ENCODE measurements around the gene ILKAP.

The ILKAP gene

DNA sequence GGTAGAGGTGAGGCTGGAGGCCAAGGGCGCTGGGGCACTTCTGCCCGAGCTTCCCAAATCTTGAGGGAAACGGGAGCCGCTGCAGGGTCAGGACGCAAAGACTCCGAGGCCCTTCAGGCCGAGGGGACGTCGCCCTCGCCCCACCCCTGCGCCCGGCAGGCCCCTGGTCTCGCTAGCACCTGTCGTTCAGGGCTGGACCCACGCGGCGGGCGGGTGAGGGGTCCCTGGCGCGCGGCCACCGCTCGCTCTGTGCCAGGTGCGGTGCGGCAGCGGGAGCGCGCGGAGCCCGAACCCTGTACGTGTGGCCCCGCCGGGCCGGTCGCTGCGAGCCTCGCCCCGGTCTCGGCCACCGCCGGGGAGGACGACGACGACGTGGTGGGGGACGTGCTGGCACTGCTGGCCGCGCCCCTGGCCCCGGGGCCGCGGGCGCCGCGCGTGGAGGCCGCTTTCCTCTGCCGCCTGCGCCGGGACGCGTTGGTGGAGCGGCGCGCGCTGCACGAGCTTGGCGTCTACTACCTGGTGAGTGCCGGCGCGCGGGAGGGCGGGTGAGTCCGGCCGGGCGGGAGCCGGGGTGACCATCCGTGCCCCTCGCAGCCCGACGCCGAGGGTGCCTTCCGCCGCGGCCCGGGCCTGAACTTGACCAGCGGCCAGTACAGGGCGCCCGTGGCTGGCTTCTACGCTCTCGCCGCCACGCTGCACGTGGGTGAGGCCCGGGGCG is 39.9 kb downstream of the ILKAP start:
- no peak for DNase-seq

DNA sequence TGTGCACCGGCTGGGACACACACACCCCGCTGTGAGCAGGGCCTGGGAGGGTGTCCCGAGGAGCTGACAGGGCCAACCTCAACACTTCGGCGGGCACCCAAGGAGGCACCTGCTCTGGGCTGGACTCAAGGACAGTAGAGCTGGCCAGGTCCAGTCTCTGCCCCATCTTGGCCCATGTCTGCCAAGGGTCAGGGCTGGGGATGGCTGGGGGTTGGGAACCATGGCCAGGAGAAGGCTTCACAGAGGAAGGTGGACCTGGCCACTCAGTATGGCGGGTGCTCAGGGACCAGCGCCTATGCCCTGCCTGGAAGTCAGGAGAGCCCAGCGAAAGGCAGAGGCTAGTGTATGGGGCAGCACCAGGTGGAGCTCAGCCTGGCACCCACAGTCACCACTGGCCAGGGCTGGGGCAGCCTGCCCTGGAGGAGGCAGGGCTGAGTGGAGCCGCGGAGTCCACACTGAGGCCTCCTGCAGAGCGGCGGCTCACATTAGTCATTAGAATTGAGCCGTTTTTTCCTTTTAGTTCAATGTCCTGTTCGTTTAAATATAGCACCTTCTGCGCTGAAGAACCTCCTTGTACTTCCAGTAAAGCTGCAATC is 40.6 kb downstream of the ILKAP start:
- no peak for DNase-seq

DNA sequence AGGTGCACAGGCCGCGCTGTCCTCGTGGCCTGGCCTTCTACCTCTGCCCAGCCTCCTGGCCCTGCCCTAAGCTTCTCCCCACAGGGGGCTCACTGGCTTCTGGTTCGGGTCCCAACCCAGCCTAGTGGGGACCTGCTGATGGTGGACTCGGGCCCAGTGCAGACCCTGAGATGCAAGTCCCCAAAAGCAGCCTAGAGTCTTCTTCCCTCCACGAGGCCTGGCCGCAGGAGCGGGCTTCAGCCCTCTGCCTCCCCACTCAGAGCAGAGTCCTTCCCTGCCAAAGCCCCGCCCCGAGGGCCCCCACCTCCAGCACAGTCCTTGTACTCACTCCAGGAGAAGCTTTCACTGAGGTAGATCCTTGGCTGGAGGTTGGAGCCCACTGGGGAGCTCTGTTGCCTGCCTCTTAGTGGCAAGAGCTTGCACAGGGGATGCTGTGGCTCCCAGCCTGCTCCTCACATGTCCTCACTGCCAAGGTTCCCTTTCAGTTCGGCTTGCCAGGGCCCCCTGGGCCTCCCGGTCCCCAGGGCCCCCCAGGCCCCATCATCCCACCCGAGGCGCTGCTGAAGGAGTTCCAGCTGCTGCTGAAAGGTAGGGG is 41.1 kb downstream of the ILKAP start:
- DNase-seq: no peak

DNA sequence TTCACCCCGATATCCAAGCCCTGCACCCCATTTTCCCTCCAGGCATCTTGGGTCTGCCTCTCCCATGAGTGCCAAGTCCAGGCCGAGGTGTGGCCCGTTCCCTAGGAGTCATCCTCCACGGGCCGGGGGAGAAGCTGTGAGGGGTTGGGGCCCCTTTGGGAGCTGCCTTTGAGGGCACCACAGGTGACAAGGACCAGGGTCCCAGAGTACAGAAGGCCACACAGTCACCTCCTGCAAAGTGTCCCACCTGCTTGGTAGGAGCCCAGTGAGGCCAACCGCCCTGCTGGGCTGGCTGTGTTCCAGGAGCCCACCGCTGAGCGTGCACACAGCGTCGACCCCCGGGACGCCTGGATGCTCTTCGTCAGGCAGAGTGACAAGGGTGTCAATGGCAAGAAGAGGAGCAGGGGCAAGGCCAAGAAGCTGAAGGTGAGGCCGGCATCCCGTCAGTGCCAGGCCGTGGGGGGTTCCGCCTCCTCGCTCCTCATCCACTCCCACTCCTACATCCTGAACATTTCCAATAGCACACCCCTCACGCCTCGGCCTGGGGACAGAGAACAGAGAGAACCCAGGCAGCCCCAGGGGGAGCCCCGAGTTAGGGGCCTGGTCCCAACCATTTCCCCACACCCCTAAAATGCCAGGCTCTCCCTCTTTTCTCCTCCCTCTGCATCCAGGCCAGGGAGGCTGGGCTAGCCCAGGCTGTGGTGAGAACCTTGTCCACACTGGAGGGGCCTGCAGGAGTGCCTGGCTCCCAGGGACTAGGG is 42.0 kb downstream of the ILKAP start:
- no peak for DNase-seq

DNA sequence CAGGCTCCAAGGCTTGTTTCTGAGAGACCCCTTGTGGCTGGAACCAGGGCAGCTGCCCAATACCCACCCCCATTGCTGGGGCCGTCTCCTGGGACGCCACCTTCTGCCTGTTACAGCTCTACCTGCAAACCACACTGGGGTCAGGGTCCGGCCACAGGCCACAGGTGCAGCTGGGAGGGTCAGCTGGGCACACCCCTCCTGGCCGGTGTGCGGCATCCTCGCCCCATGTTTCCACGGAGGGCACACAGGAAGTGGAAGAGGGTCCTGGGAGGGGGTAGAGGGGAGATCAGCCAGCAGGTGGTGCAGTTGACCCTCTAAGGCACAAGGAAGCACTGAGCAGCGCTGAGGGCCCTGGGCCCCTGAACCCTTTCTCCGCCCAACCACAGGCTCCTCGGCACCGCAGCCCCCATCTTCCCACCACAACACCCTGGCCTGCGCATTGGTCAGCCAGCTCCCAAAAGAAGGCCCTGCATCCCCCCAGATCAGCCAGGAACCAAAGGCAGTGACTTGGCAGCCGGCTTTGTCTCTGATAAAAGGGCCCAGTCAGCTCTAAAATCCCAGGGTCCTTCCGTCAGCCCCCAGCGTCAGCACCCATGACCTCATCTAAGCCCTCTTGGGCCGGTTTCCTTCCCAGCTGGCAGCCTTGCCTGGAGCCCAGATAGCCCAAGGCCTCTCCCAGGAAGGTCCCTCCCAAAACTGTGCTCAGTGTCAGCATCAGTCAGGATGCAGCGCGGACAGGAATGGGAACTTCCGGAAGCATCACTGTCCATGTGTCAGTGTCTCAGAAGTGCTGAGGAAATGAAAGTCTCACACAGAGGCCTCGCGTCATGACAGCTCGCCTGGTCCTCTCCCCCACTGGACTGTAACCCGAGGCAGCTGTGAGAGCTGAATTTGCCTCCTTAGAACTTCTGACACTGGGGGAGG is 43.0 kb downstream of the ILKAP start:
- DNase-seq: no peak

DNA sequence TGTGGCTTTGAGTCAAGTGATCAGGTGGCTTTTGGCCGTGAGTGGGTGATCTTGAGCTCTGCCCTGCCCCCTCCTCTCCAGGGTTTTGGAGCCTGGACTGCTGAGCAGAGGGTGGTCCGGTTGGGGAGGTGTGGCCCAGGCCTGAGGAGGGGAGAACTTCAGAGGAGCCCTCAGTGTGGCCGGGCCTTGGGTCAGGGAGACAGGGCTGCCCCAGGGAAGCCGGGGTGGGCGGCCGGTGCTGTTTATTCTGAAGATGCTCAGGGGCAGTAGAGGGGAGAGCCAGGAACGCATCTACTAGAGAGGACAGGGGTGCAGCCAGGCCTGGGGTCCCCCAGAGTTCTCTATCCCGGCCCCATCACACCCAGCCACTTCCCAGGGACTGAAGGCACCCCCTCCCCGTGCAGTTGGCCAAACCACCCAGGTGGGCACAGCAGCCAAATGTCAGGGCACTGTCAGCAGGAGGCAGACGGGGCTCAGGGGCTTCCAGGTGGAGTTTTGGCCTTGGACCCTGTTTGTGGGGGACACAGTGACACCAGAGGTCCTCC is 43.8 kb downstream of the ILKAP start:
- no peak for DNase-seq

DNA sequence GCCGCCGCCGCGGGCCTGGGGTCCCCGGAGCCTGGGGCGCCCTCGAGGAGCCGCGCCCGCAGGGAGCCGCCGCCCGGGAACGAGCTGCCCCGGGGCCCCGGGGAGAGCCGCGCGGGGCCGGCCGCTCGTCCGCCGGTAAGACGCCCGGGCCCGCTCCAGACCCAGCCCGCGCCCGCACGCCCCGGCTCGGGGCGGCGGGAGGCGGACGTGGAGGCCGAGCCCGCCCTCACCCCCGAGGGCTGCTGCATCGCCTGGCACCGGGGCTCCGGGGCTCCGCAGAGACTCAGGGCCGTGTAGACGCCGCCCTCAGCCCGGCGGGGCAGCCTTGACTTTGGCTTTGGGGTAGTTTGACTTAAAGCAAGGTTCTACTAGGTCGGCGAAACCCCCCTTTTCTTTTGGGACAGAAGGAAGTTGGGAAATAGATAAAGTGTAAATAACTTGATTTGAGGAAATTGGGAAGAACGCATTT is 44.4 kb downstream of the ILKAP start:
- no peak for DNase-seq

DNA sequence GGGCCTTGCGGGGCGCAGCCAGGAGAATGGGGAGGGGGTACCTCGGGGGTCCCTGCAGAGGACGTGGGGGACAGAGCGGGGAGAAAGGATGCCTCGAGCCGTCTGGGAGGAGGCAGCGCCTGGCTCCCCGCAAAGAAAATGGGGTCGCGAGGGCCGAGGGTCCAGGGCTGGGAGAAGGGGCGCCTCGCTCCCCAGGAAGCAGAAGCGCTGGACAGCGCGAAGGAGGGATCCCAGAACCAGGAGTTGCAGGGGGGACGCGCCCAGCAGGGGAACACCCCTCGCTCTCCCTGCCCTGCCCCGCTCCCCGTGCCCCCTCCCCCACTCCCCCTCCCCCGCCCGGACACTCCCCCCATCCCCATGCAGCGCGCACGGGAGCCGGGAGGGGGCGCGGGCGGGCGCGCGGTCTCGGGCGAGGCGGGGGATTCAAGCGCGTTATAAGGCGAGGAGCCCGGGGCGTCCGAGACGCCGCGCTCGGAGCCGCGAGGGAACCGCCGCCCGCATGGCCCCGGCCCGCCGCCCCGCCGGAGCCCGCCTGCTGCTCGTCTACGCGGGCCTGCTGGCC is 44.9 kb downstream of the ILKAP start, which contains the start of gene ERFE:
TSS of gene ERFE (plus strand) at position 462 of the 562 bp plus-strand sequence. CDS start at position 500, 38 bp downstream.
- no peak for DNase-seq

DNA sequence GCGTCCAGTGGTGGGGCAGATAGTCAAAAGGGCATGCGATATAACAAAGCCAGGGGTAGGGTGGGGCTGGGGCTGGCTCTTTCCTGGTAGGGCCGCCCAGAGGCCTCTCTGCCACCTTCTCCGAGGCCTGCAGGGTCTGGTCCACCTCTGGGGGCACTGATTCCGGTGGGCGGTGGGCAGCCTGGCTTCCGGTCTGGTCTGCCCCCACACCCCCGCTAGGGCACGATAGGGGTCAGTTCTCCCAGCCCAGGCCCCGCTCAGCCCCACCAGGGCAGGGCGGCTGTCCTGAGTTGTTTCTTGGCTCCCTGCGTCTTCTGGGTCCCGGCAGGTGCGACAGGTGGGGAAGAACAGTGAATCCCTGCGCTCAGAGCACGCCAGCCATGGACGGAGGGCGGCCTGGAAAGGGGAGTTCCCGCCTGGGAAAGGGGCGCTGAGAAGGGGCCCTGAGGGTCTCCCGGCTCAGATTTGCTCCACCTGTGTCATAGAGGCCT is 45.4 kb downstream of the ILKAP start:
- DNase-seq: no peak

DNA sequence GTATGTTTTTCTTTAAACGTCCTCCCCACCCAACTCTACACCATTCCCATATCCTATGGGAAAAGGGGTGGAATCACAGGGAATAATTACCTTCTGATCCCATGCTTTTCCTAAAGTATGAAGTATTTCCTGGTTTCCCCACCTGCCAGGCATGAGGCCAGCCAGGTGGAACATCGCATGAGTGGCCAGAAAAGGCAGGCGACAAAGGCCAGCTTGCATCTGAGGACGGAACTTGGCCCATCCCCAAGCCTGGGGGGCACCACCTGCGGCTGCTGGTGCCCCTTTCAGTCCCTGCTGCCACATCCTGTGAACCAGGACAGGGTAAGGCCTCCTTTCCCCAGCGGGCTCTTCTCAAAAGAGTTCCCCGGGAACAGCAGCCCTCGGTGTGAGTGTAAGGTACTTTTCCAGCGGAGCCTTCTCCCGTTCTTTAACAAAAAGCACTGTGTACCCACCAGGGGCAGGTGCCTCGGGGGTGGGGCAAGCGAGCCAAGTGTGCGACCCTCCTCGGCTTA is 45.9 kb downstream of the ILKAP start:
- DNase-seq: no peak

DNA sequence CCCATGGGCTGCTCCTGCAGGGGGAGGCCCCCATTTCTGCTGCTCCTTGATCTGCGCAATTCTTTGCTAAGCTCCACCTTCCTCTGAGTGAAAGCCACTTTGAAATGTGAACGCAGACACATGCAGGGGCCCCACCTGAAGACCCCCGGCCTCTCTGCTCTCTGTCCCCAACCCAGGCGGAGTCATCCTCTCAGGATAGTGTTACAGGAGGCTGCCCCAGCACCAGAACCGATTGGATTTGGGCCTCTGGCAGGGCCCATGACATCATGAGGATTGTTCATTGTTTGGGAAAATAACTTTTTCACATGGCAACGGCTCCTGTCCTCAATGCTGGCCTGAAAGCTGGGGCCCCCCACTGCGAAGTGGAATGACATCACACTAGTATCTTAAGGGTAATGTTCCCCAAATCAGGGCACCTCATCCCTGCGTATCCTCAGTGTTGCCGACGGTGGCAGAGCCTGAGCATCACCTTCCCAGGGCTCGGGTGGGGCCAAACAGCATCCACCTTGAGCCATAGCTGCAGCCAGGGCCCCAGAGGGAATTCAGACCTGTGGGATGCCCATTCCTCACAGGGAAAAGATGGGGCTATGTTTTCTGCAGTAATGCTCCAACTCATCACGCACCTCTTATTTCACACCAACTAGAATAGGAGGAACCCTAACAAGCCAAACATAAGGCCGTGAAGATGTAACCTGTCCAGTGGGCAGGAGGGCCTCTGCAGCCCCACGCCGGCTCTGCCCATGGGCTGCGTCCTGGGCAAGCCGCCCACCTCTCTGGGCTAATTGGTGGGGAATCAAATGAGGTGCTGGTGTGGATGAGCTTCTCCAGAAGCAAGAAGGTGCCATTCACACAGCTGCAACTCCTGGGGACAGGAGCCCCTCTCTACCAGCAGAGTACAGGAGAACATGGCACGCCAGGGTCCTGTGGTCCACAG is 47.5 kb downstream of the ILKAP start:
- DNase-seq: no peak

DNA sequence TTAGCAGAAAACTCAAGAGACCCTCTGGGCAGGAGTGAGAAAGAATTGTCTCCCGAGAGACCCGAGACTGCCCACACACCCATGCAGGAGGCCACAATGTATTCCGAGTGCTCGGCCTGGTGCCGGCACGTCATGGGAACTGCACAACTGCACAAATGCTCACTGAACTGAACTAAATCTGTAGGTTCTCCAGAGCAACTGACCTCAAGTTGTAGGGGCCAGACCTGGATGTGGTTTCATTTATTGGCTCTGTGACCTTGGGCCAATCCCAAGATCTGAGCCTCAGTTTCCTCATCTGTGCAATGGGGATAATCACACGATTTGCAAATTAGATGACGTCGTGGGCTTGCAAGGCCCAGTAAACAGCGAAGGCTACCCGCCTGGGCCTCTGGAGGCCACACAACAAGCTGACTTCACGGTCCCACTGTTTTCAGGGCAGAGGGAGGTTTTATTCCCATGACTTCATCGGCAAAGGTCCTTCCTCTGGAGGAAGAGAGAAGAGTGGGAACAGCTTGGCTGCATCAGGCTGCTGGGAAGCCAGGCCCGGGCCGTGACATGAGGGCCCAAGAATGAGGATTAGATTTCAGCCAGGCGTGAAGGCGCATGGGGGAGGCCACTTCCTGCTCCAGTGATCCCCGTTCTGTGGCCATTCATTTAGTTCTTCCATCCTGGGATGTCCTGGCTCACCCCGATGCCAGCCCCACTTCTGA is 48.3 kb downstream of the ILKAP start:
- no peak for DNase-seq

DNA sequence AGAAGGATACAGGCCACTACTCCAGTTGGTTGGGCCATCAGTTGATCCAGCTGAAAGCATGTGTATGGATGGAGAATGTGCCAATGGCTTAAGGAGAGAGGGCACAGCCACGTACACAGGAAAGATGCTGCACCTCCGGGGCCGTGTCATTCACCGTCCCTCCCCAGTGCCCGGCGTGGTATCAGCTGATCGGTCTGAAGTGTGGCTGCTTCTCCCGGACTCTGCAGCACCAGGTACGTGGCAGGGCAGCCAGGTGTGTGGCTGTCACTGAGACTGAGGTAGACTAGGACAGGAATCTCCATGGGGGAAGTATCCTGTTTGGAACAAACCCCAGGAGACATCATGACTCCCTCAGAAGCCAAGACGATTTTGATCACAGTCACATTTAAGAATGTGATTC is 48.9 kb downstream of the ILKAP start:
- no peak for DNase-seq

DNA sequence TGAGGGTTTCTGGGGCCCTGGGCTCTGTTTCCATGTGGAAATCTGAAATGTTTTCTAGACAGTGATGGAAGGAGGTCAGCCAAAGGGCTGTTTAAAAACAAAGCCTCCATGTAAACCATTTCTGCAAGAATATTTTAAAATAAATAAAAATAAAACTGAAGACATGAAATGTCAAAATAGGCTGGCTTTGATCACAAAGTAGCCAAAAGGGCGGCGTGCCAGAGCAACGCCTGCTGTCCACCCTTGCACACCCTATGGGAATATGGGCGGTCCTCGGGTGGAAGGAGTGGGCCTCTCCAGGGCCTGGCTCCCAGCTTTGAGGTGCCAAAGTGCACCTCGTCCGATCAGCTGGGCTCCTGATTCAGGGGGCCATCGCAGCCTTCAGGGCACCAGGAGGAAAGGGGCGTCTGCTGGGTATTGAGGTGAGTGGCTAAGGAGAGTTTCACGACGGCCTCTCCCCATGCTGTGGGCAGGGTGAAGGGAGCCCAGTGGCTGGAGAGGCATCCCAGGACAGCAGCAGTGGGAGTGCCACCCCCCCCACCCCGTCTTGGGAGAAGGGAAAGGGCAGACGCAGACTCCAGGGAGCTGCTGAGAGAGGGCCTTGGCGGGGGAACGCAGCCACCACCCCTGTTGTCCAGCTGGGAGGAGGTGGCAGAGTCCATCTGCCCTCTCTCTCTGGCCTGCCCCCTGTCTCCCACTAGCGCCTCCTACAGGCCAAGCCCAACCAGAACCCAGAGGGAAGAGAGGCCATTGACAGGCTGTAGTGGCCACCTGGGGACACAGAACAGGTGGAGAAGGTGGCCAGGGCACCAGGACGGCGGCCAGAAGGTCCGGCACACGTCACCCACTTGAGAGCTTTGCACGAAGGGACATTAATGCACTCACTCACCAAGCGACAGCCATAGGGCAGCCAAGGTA is 50.5 kb downstream of the ILKAP start:
- DNase-seq: no peak

DNA sequence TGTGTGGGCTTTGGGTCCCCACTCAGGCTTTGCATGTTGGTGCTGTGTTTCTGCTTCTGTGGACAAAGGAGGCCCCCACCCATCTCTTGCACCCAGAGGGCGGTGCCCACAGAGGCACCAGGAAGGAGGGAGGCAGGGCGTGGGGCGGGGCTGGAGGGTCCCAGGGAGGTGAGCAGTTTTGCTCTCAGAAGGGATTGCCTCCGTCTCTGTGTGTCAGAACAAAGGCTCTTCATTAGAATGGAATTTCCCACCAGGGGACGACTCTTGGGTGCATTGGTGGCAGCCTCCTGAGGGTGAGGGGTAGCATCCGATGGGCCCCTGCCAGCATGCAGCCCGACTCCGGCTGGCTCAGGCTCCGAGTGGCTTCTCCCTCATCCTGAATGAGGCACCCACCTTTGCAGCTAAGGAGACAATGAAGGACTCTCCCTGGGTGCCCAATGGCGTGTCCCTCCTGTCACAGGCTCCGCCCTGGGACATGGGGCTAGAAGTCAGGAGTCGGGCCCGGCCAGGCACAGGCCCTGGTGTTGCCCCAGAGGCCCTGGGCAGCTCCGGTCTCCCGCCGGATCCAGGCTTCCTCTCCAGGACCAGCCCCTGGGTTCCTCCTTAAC is 51.8 kb downstream of the ILKAP start:
- no peak for DNase-seq

DNA sequence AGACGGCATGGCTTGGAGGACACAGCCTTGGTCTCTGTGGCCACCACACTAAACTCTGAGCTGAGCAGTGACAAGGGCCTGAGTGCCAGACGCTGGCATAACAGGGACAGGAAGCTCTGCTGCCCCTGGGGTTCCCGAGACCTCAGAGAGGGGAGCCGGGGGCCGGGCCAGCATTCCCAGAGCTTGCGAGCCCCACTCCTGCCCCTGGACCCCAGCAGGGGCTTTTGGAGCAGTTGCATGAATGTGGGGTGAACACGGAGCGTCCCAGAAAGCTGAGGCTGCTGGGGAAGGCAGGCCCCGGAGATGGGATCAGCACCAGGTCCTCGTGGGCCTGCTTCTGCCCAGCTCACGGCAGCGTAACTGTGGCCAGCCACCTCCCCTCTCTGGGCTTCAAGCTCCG is 52.3 kb downstream of the ILKAP start:
- DNase-seq: no peak

DNA sequence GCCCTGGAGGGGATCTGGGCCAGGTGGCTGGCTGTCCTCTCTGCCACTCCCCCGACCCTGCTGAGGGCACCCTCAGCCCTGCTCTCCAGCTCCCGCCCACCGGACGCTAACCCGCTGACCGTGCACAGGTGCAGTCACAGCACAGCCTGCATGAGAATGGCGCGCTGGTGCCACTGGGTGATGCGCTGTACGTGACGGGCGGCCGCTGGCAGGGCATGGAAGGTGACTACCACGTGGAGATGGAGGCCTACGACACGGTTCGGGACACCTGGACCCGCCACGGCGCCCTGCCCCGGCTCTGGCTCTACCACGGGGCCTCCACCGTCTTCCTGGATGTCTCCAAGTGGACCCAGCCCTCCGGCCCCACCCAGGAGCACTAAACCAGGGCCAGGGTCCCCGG is 52.8 kb downstream of the ILKAP start:
- DNase-seq: no peak
